ENCODE results near the gene BTRC. TPM values are rescaled to one million over a fixed set of nuclear protein-coding genes. Genes with fewer than 3 reads are reported as not detected.

BTRC gene
- total and polyA plus RNA-seq, 2 donors (not counting 3 experiments of a cell fraction or from before 2014, with no cell fraction given): 11.6 to 18.5 TPM

GRCh38 chr10:101400585-101400984 lies 46.6 kb downstream of the BTRC start:
- Histone ChIP-seq H3K27me3 (ENCODE audit: control insufficient read depth in 2 of 2, insufficient read depth in 2 of 2, low read length in 2 of 2) (no peaks in the 10 kb centered on the region), H3K9me3 (replicated peaks; ENCODE audit: control insufficient read depth, insufficient read depth, low read length) (no peaks in the 10 kb centered on the region), H2AFZ (ENCODE audit: low read depth, low read length) (no peak overlapping the region), H3K4me3 (replicated peaks in 1 of 3; ENCODE audit: insufficient read depth in 1 of 3, low read depth in 1 of 3, low read length in 3 of 3) (no peak overlapping the region), H3K79me2 (ENCODE audit: control insufficient read depth, insufficient read depth, low read length) (no peaks in the 10 kb centered on the region), H3K4me1 (ENCODE audit: control insufficient read depth, extremely low read depth, insufficient read depth, low read length) (no peaks in the 10 kb centered on the region), H3K4me2 (ENCODE audit: insufficient read depth, low read length) (no peak overlapping the region), H3K36me3 (ENCODE audit: control insufficient read depth in 2 of 2, extremely low read depth in 1 of 2, insufficient read depth in 2 of 2, low read length in 2 of 2) (no peaks in the 10 kb centered on the region), H3K9ac (replicated peaks; ENCODE audit: extremely low read depth, insufficient read depth, low read length) (no peak overlapping the region), H3K27ac (ENCODE audit: insufficient read depth, low read depth, low read length) (no peak overlapping the region), H3K9me1 (replicated peaks; ENCODE audit: control insufficient read depth, extremely low read depth, insufficient read depth, low read length) (no peaks in the 10 kb centered on the region), H4K20me1 (replicated peaks; ENCODE audit: control insufficient read depth, extremely low read depth, insufficient read depth, low read length) (peaks cover 1% of the 10 kb centered on the region)
- CTCF ChIA-PET: interaction anchor here (1.0 to 1.6 kb wide), 2 partner anchors 14 to 67 kb away, joined by 3 to 4 read pairs; no protein-coding TSS in a partner anchor
- intact Hi-C loops (cut with micrococcal nuclease) (no loop called here), dilution Hi-C loops (cut with MboI; ENCODE audit: extremely low pct_ligation_motif_present, low sequenced_read_pairs) (no loop called here)
- TF ChIP-seq MYC (IDR thresholded peaks at IDR 0.05; ENCODE audit: low read depth, low read length) (no peak), POLR2AphosphoS5 (IDR thresholded peaks at IDR 0.05; ENCODE audit: insufficient read depth, low read depth, low read length) (no peak), MAX (IDR thresholded peaks at IDR 0.05; ENCODE audit: insufficient read depth, insufficient read length) (no peak), GATA2 (IDR thresholded peaks at IDR 0.05; ENCODE audit: insufficient read depth, insufficient read length, low read depth, low read length) (no peak), EZH2 (IDR thresholded peaks at IDR 0.05; ENCODE audit: borderline replicate concordance, low read depth, low read length, severe bottlenecking) (no peak), POLR2A (IDR thresholded peaks at IDR 0.05; ENCODE audit: low read depth, low read length) (no peak), JUN (IDR thresholded peaks at IDR 0.05; ENCODE audit: borderline replicate concordance, insufficient read depth, insufficient read length, low read depth) (no peak), FOS (IDR thresholded peaks at IDR 0.05; ENCODE audit: borderline replicate concordance, insufficient read depth, low read length) (no peak)
- TF ChIP-seq, protein P1, sequence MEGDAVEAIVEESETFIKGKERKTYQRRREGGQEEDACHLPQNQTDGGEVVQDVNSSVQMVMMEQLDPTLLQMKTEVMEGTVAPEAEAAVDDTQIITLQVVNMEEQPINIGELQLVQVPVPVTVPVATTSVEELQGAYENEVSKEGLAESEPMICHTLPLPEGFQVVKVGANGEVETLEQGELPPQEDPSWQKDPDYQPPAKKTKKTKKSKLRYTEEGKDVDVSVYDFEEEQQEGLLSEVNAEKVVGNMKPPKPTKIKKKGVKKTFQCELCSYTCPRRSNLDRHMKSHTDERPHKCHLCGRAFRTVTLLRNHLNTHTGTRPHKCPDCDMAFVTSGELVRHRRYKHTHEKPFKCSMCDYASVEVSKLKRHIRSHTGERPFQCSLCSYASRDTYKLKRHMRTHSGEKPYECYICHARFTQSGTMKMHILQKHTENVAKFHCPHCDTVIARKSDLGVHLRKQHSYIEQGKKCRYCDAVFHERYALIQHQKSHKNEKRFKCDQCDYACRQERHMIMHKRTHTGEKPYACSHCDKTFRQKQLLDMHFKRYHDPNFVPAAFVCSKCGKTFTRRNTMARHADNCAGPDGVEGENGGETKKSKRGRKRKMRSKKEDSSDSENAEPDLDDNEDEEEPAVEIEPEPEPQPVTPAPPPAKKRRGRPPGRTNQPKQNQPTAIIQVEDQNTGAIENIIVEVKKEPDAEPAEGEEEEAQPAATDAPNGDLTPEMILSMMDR (IDR thresholded peaks at IDR 0.05; ENCODE audit: extremely low read depth in 1 of 2, insufficient read depth in 1 of 2, low read depth in 1 of 2, low read length in 2 of 2): no peak
- FAIRE-seq (no peak), DNase-seq (ENCODE audit: low read depth, low spot score) (no peak)
- POLR2A ChIA-PET: no interaction called here
- BruUV-seq (replicated peaks): no TSS peak
